Activated naive CD8-positive, alpha-beta T cell (primary cell): ENCODE data around the gene TARBP1.
"Not testable (repeated sequence)": the region's sequence is repeated elsewhere in the genome, so short reads cannot be mapped to it uniquely, and the experiment has no call there.

ENCODE experiments used
- H3K27ac Mint-ChIP-seq: one replicate; pipeline ENCODE4 v1.8.0; 2021; ENCODE audit warnings: mixed read lengths
- H3K27me3 Mint-ChIP-seq: one replicate; pipeline ENCODE4 v1.8.0; 2021; ENCODE audit warnings: mixed read lengths
- H3K36me3 Mint-ChIP-seq: one replicate; pipeline ENCODE4 v1.8.0; 2021; ENCODE audit warnings: mixed read lengths
- H3K4me1 Mint-ChIP-seq: one replicate; pipeline ENCODE4 v1.8.0; 2021; ENCODE audit warnings: low read depth, mixed read lengths
- H3K4me3 Mint-ChIP-seq: one replicate; pipeline ENCODE4 v1.8.0; 2021; ENCODE audit warnings: mild to moderate bottlenecking, mixed read lengths
- H3K9me3 Mint-ChIP-seq: one replicate; pipeline ENCODE4 v1.8.0; 2021; ENCODE audit warnings: low read depth, mixed read lengths

TARBP1 gene

GRCh38 chr1:234408757-234409156, 70.2 kb downstream of the TARBP1 start:
- no peak overlapping the region for H3K4me3 Mint-ChIP-seq
- peaks cover 4% of the 10 kb centered on the region for H3K36me3 Mint-ChIP-seq
- H3K4me1 Mint-ChIP-seq, result peaks cover 8% of the 10 kb centered on the region
- no peaks in the 10 kb centered on the region for H3K27me3 Mint-ChIP-seq
- peak overlapping the region; percentile 66 for H3K27ac Mint-ChIP-seq
- no peaks in the 10 kb centered on the region for H3K9me3 Mint-ChIP-seq

- H3K4me1 Mint-ChIP-seq, result peaks cover 20% of the 10 kb centered on the region
- H3K4me3 Mint-ChIP-seq, result no peak overlapping the region
- H3K27ac Mint-ChIP-seq, result peak overlapping the region; percentile 58
- peaks cover 9% of the 10 kb centered on the region for H3K36me3 Mint-ChIP-seq
- H3K27me3 Mint-ChIP-seq, result no peaks in the 10 kb centered on the region
- H3K9me3 Mint-ChIP-seq, result no peaks in the 10 kb centered on the region
Measured at GRCh38 chr1:234406871-234407270, 72.1 kb downstream of the TARBP1 start.

GRCh38 chr1:234405676-234406075, 73.3 kb downstream of the TARBP1 start:
- H3K27ac Mint-ChIP-seq, result no peak overlapping the region
- H3K4me3 Mint-ChIP-seq, result no peak overlapping the region
- H3K27me3 Mint-ChIP-seq, result no peaks in the 10 kb centered on the region
- H3K4me1 Mint-ChIP-seq, result peaks cover 32% of the 10 kb centered on the region
- H3K36me3 Mint-ChIP-seq, result peaks cover 12% of the 10 kb centered on the region
- H3K9me3 Mint-ChIP-seq, result no peaks in the 10 kb centered on the region

- peaks cover 18% of the 10 kb centered on the region for H3K36me3 Mint-ChIP-seq
- H3K4me1 Mint-ChIP-seq, result peaks cover 41% of the 10 kb centered on the region
- no peaks in the 10 kb centered on the region for H3K27me3 Mint-ChIP-seq
- H3K27ac Mint-ChIP-seq, result peak overlapping the region; percentile 76
- H3K4me3 Mint-ChIP-seq, result no peak overlapping the region
- no peaks in the 10 kb centered on the region for H3K9me3 Mint-ChIP-seq
Measured at GRCh38 chr1:234402939-234403338, 76.0 kb downstream of the TARBP1 start.

- no peaks in the 10 kb centered on the region for H3K27me3 Mint-ChIP-seq
- peaks cover 42% of the 10 kb centered on the region for H3K4me1 Mint-ChIP-seq
- H3K36me3 Mint-ChIP-seq, result peaks cover 18% of the 10 kb centered on the region
- H3K9me3 Mint-ChIP-seq, result no peaks in the 10 kb centered on the region
- peak overlapping the region; percentile 66 for H3K4me3 Mint-ChIP-seq
- peak overlapping the region; percentile 85 for H3K27ac Mint-ChIP-seq
Measured at GRCh38 chr1:234401658-234402057, 77.3 kb downstream of the TARBP1 start.

- no peaks in the 10 kb centered on the region for H3K9me3 Mint-ChIP-seq
- peaks cover 42% of the 10 kb centered on the region for H3K4me1 Mint-ChIP-seq
- H3K4me3 Mint-ChIP-seq, result peak overlapping the region; percentile 61
- H3K36me3 Mint-ChIP-seq, result peaks cover 18% of the 10 kb centered on the region
- H3K27ac Mint-ChIP-seq, result peak overlapping the region; percentile 85
- no peaks in the 10 kb centered on the region for H3K27me3 Mint-ChIP-seq
Measured at GRCh38 chr1:234400773-234401172, 78.2 kb downstream of the TARBP1 start.

- H3K4me1 Mint-ChIP-seq, result peaks cover 42% of the 10 kb centered on the region
- H3K36me3 Mint-ChIP-seq, result peaks cover 24% of the 10 kb centered on the region
- H3K4me3 Mint-ChIP-seq, H3K9me3 Mint-ChIP-seq, H3K27me3 Mint-ChIP-seq: not testable (repeated sequence)
- H3K27ac Mint-ChIP-seq, result peak overlapping the region; percentile 85
Measured at GRCh38 chr1:234399515-234399914, 79.5 kb downstream of the TARBP1 start.

GRCh38 chr1:234398849-234399381, 80.1 kb downstream of the TARBP1 start:
- H3K27me3 Mint-ChIP-seq, result no peaks in the 10 kb centered on the region
- peak overlapping the region; percentile 42 for H3K4me3 Mint-ChIP-seq
- no peaks in the 10 kb centered on the region for H3K9me3 Mint-ChIP-seq
- peaks cover 27% of the 10 kb centered on the region for H3K36me3 Mint-ChIP-seq
- peak overlapping the region; percentile 85 for H3K27ac Mint-ChIP-seq
- peaks cover 42% of the 10 kb centered on the region for H3K4me1 Mint-ChIP-seq

- no peak overlapping the region for H3K27ac Mint-ChIP-seq
- no peaks in the 10 kb centered on the region for H3K27me3 Mint-ChIP-seq
- no peak overlapping the region for H3K4me3 Mint-ChIP-seq
- H3K9me3 Mint-ChIP-seq, result no peaks in the 10 kb centered on the region
- peaks cover 23% of the 10 kb centered on the region for H3K36me3 Mint-ChIP-seq
- peaks cover 36% of the 10 kb centered on the region for H3K4me1 Mint-ChIP-seq
Measured at GRCh38 chr1:234397732-234398131, 81.2 kb downstream of the TARBP1 start.

GRCh38 chr1:234396871-234397270, 82.1 kb downstream of the TARBP1 start:
- Mint-ChIP-seq H3K27me3 (no peaks in the 10 kb centered on the region), H3K9me3 (no peaks in the 10 kb centered on the region), H3K27ac (no peak overlapping the region), H3K4me1 (peaks cover 30% of the 10 kb centered on the region), H3K4me3 (no peak overlapping the region), H3K36me3 (peaks cover 24% of the 10 kb centered on the region)

GRCh38 chr1:234396092-234396491, 82.9 kb downstream of the TARBP1 start:
- Mint-ChIP-seq H3K27me3 (no peaks in the 10 kb centered on the region), H3K36me3 (peaks cover 23% of the 10 kb centered on the region), H3K4me1 (peaks cover 22% of the 10 kb centered on the region), H3K27ac (no peak overlapping the region), H3K4me3 (no peak overlapping the region), H3K9me3 (no peaks in the 10 kb centered on the region)

GRCh38 chr1:234395297-234395696, 83.7 kb downstream of the TARBP1 start:
- no peaks in the 10 kb centered on the region for H3K9me3 Mint-ChIP-seq
- peak overlapping the region; percentile 41 for H3K27ac Mint-ChIP-seq
- peaks cover 15% of the 10 kb centered on the region for H3K4me1 Mint-ChIP-seq
- H3K36me3 Mint-ChIP-seq, result peaks cover 23% of the 10 kb centered on the region
- H3K4me3 Mint-ChIP-seq, result no peak overlapping the region
- H3K27me3 Mint-ChIP-seq, result no peaks in the 10 kb centered on the region

- Mint-ChIP-seq H3K27ac (no peak overlapping the region), H3K36me3 (peaks cover 22% of the 10 kb centered on the region), H3K4me1 (peaks cover 2% of the 10 kb centered on the region), H3K27me3 (no peaks in the 10 kb centered on the region), H3K4me3 (no peak overlapping the region), H3K9me3 (no peaks in the 10 kb centered on the region)
Measured at GRCh38 chr1:234393190-234393589, 85.8 kb downstream of the TARBP1 start.

- H3K4me3 Mint-ChIP-seq, result no peak overlapping the region
- H3K27me3 Mint-ChIP-seq, result no peaks in the 10 kb centered on the region
- H3K27ac Mint-ChIP-seq, result no peak overlapping the region
- peaks cover 1% of the 10 kb centered on the region for H3K4me1 Mint-ChIP-seq
- peaks cover 14% of the 10 kb centered on the region for H3K36me3 Mint-ChIP-seq
- H3K9me3 Mint-ChIP-seq, result no peaks in the 10 kb centered on the region
Measured at GRCh38 chr1:234388094-234388493, 90.9 kb downstream of the TARBP1 start.

- no peak overlapping the region for H3K4me3 Mint-ChIP-seq
Measured at GRCh38 chr1:234386122-234386521, 92.9 kb downstream of the TARBP1 start.

More at GRCh38 chr1:234386122-234386521, 92.9 kb downstream of the TARBP1 start:
- Mint-ChIP-seq H3K27ac (no peak overlapping the region), H3K4me1 (peaks cover 11% of the 10 kb centered on the region), H3K27me3 (no peaks in the 10 kb centered on the region), H3K9me3 (no peaks in the 10 kb centered on the region), H3K36me3 (peaks cover 11% of the 10 kb centered on the region)
